Ascending aorta (tissue), 2 donors: ENCODE results near the gene HSPB3. TPM values are rescaled to one million over a fixed set of nuclear protein-coding genes. Genes with fewer than 3 reads are reported as not detected.

ENCODE experiments used
- DNase-seq, 2 donors: peaks; one replicate each; pipeline ENCODE4 v3.0.0-alpha.2; 2019; ENCODE audit warnings: low spot score in 2 of 2
- H3K27ac ChIP-seq, 2 donors: fragments of 200-600 bp; sonication (generic); one replicate each; pipeline ENCODE4 v1.5.1; 2016 to 2017; ENCODE audit warnings: mild to moderate bottlenecking in 1 of 2
- H3K27me3 ChIP-seq: fragments of 200-600 bp; sonication (generic); one replicate; pipeline ENCODE4 v1.5.1; 2017
- H3K36me3 ChIP-seq, 2 donors: fragments of 200-600 bp; sonication (generic); one replicate each; pipeline ENCODE4 v1.5.1; 2016
- H3K4me1 ChIP-seq, 2 donors: fragments of 200-600 bp; sonication (generic); one replicate each; pipeline ENCODE4 v1.5.1; 2016 to 2017; ENCODE audit warnings: mild to moderate bottlenecking in 1 of 2
- H3K4me3 ChIP-seq, 2 donors: fragments of 200-600 bp; sonication (generic); one replicate each; pipeline ENCODE4 v1.5.1; 2016 to 2017; ENCODE audit warnings: mild to moderate bottlenecking in 1 of 2
- H3K9me3 ChIP-seq, 2 donors: fragments of 200-600 bp; sonication (generic); one replicate each; pipeline ENCODE4 v1.5.1; 2016
- intact Hi-C: fragments of 100-400 bp; cut with DNase I; formaldehyde crosslinking; loops from one replicate; pipeline ENCODE4 v1.15.1; 2023
- total RNA-seq: library from RNA; depleted of rRNA; stranded (reverse); fragments of >200 nt; gene quantifications from one replicate; pipeline ENCODE4 v1.1.0, GENCODE V29; 2016
- TF ChIP-seq, protein P1 (sequence below), 3 experiments: fragments of 200-600 bp in 2 of 3; fragments of 450-650 bp in 1 of 3; sonication (generic) in 2 of 3; IDR thresholded peaks; one replicate each; pipeline ENCODE4 v1.5.1; 2016 to 2019; ENCODE audit warnings: antibody characterized with exemption in 3 of 3, mild to moderate bottlenecking in 1 of 3, moderate library complexity in 1 of 3

Gene HSPB3, protein sequence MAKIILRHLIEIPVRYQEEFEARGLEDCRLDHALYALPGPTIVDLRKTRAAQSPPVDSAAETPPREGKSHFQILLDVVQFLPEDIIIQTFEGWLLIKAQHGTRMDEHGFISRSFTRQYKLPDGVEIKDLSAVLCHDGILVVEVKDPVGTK
- total RNA-seq: not detected

DNA sequence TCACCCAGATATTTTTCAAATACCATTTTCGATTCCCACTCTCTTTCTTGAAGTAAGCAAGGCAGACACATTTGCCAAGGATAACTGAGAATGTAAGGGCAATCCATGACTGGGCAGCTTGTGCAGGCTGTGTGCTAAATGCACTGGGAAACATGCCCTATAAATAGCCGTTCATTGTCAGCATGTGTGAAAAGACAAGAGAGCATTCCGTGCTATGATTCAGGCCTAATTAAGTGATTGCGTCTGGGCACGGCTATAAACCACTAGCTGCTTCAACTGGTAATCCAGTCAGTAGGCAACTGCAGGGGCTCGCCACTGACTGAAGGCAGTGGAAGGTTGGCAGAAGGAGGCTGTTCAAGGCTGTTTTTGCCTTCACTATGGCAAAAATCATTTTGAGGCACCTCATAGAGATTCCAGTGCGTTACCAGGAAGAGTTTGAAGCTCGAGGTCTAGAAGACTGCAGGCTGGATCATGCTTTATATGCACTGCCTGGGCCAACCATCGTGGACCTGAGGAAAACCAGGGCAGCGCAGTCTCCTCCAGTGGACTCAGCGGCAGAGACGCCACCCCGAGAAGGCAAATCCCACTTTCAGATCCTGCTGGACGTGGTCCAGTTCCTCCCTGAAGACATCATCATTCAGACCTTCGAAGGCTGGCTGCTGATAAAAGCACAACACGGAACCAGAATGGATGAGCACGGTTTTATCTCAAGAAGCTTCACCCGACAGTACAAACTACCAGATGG is at the start of gene HSPB3:
TSS of gene HSPB3 (plus strand) at position 287 of the 745 bp plus-strand sequence. CDS start at position 378, 91 bp downstream.
- intact Hi-C loops: no loop called here
- peak within 1 kb of the TSS in 1 of 2 donors; percentile 43 for H3K27ac ChIP-seq
- TF ChIP-seq, protein P1, sequence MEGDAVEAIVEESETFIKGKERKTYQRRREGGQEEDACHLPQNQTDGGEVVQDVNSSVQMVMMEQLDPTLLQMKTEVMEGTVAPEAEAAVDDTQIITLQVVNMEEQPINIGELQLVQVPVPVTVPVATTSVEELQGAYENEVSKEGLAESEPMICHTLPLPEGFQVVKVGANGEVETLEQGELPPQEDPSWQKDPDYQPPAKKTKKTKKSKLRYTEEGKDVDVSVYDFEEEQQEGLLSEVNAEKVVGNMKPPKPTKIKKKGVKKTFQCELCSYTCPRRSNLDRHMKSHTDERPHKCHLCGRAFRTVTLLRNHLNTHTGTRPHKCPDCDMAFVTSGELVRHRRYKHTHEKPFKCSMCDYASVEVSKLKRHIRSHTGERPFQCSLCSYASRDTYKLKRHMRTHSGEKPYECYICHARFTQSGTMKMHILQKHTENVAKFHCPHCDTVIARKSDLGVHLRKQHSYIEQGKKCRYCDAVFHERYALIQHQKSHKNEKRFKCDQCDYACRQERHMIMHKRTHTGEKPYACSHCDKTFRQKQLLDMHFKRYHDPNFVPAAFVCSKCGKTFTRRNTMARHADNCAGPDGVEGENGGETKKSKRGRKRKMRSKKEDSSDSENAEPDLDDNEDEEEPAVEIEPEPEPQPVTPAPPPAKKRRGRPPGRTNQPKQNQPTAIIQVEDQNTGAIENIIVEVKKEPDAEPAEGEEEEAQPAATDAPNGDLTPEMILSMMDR (IDR thresholded peaks at IDR 0.05): no peak
- H3K9me3 ChIP-seq: no peaks in the 10 kb centered on the region
- H3K27me3 ChIP-seq: no peaks in the 10 kb centered on the region
- peak in 1 of 2 donors; percentile 64 for DNase-seq
- no peaks in the 10 kb centered on the region for H3K36me3 ChIP-seq
- peaks cover 0 to 28% of the 10 kb centered on the region in 2 donors for H3K4me1 ChIP-seq
- no peak within 1 kb of the TSS for H3K4me3 ChIP-seq

DNA sequence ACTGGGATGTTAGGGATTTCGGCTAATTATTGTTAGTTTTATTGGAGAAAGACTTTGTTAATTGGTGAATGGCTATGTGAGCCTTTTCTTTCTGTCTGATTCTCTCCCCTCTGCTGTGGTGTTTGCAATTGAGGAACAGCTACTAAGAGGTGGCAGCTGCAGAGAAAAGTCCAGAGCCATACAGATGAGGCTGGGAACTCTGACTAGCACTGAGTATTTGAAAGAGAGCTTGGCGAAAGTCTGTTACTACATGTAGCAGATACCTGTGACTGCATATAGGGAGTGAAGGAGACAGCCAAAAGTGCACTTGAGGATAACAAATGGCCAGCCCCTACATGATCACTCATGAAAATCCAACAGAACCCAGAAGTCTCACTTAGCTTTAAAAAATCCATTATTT is 44.3 kb upstream of the HSPB3 start:
- no peak overlapping the region for H3K4me3 ChIP-seq
- H3K36me3 ChIP-seq: no peaks in the 10 kb centered on the region
- no peaks in the 10 kb centered on the region for H3K4me1 ChIP-seq
- H3K27me3 ChIP-seq: no peaks in the 10 kb centered on the region
- H3K9me3 ChIP-seq: no peaks in the 10 kb centered on the region
- intact Hi-C loops: no loop called here
- no peak overlapping the region for H3K27ac ChIP-seq
- TF ChIP-seq, protein P1 (IDR thresholded peaks at IDR 0.05): no peak
- no peak for DNase-seq

DNA sequence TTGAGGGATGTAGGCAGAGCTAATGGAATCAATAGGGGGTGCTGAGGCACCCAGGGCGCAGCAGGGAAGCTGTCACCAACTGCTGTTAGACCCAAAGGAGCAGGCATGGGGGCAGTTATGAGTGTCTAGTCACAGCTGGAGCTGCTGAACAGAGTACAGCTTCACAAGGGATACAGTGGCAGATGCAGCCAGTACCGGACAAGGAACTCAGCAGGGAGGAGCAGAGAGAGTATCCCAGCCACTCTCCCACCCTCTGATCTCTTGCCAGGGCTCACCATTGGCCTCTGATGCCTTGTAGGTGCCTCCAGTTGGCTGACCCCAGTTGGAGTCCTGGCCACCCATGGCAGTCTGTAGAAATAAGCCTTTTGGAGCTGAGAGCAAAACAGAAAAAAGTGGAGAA is 42.6 kb upstream of the HSPB3 start:
- no peaks in the 10 kb centered on the region for H3K9me3 ChIP-seq
- no peak overlapping the region for H3K4me3 ChIP-seq
- no peak for DNase-seq
- no peaks in the 10 kb centered on the region for H3K27me3 ChIP-seq
- H3K4me1 ChIP-seq: no peaks in the 10 kb centered on the region
- TF ChIP-seq, protein P1 (IDR thresholded peaks at IDR 0.05): no peak
- H3K27ac ChIP-seq: no peak overlapping the region
- intact Hi-C loops: no loop called here
- H3K36me3 ChIP-seq: no peaks in the 10 kb centered on the region

DNA sequence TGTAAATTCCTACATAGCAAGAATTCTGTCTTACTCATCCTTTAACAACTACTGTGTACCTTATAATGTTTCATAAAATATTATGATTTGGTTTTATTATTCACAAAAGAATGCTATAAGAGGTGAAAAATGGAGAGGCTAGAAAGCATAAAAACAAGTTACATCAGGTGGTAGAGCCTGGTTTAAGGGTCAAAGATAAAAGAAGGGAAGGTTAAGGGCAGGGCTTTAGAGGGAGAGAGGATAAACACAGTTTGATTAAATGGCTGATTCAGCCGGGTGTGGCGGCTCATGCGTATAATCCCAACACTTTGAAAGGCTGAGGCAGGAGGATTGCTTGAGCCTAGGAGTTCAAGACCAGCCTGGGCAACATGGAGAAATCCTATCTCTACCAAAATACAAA is 40.4 kb upstream of the HSPB3 start:
- TF ChIP-seq, protein P1 (IDR thresholded peaks at IDR 0.05): no peak
- H3K36me3 ChIP-seq: no peaks in the 10 kb centered on the region
- H3K4me1 ChIP-seq: no peaks in the 10 kb centered on the region
- H3K4me3 ChIP-seq: no peak overlapping the region
- H3K27me3 ChIP-seq: no peaks in the 10 kb centered on the region
- DNase-seq: no peak
- no peak overlapping the region for H3K27ac ChIP-seq
- no peaks in the 10 kb centered on the region for H3K9me3 ChIP-seq
- intact Hi-C loops: loop anchor here (5.0 kb wide), 2 partner anchors 103 to 163 kb away; partner anchors contain the start of gene ARL15

DNA sequence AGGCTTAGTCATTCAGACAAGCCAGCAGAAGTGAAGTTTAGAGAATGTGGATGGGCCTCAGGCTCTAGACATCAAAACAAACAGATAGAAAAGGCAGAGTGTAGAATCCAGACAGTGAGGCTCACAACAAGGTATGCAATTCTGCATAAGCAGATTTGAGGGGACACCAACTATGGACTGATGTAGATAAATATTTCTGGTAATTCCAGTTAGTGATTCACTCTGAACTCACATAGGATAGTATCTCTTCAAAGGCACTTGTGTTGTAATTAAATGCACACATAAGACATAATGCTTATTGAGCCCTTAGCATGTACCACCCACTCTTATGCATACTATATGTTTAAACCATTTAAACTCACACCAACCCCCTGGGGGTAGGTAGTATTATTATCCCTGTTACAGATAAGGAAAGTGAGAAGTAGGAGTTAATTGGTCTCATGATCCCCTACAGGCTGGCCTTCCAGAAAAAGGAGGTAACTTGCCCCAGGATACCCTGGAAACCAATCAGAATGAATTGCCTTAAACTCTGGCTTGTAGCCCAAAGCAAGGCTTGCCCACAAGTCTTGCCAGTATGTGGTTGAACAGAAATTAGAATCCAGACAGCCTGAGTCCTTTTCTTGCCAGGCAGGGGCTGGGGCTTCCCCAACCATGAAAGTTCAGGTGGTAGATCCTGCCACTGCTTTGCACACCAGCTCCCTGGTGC is 39.5 kb upstream of the HSPB3 start:
- H3K27me3 ChIP-seq: no peaks in the 10 kb centered on the region
- no peak for DNase-seq
- H3K4me1 ChIP-seq: no peaks in the 10 kb centered on the region
- no peak overlapping the region for H3K4me3 ChIP-seq
- intact Hi-C loops: loop anchor here (5.0 kb wide), 2 partner anchors 104 to 164 kb away; partner anchors contain the start of gene ARL15
- TF ChIP-seq, protein P1 (IDR thresholded peaks at IDR 0.05): no peak
- H3K27ac ChIP-seq: no peak overlapping the region
- no peaks in the 10 kb centered on the region for H3K9me3 ChIP-seq
- no peaks in the 10 kb centered on the region for H3K36me3 ChIP-seq
